ENCODE data around the gene PHF19. TPM values are rescaled to one million over a fixed set of nuclear protein-coding genes. Genes with fewer than 3 reads are reported as not detected.

The PHF19 gene
- total and polyA plus RNA-seq, 4 donors = 13.6 to 42.6 (median 31.6) TPM

GRCh38 chr9:120874226-120875194 lies 2.5 kb downstream of the PHF19 start:
- Histone ChIP-seq H3K27ac (ENCODE audit: low read depth, low read length) (no peak overlapping the region), H3K9me3 (ENCODE audit: control insufficient read depth, insufficient read depth, low read length) (no peaks in the 10 kb centered on the region), H3K4me3 (ENCODE audit: low read depth, low read length) (no peak overlapping the region), H3K27me3 (ENCODE audit: control insufficient read depth, insufficient read depth, low read length) (no peaks in the 10 kb centered on the region), H3K4me1 (ENCODE audit: control insufficient read depth, insufficient read depth, low read length) (peaks cover 30% of the 10 kb centered on the region), H3K36me3 (ENCODE audit: control insufficient read depth, insufficient read depth, low read length) (peaks cover 32% of the 10 kb centered on the region)
- 86% methylated on average over 7 of the region's 10 CpGs for WGBS (ENCODE audit: insufficient coverage)
- DNase-seq (ENCODE audit: low read depth in 4 of 6, low spot score in 6 of 6) = no peak

- DNase-seq (ENCODE audit: low read depth in 4 of 6, low spot score in 6 of 6) = no peak
- Histone ChIP-seq H3K9me3 (ENCODE audit: control insufficient read depth, insufficient read depth, low read length) (no peaks in the 10 kb centered on the region), H3K4me1 (ENCODE audit: control insufficient read depth, insufficient read depth, low read length) (peaks cover 36% of the 10 kb centered on the region), H3K27ac (ENCODE audit: low read depth, low read length) (no peak overlapping the region), H3K4me3 (ENCODE audit: low read depth, low read length) (no peak overlapping the region), H3K27me3 (ENCODE audit: control insufficient read depth, insufficient read depth, low read length) (no peaks in the 10 kb centered on the region), H3K36me3 (ENCODE audit: control insufficient read depth, insufficient read depth, low read length) (peaks cover 36% of the 10 kb centered on the region)
- 81% methylated on average over 3 of the region's 4 CpGs for WGBS (ENCODE audit: insufficient coverage)
Measured at GRCh38 chr9:120873512-120873911, 3.5 kb downstream of the PHF19 start.

DNA sequence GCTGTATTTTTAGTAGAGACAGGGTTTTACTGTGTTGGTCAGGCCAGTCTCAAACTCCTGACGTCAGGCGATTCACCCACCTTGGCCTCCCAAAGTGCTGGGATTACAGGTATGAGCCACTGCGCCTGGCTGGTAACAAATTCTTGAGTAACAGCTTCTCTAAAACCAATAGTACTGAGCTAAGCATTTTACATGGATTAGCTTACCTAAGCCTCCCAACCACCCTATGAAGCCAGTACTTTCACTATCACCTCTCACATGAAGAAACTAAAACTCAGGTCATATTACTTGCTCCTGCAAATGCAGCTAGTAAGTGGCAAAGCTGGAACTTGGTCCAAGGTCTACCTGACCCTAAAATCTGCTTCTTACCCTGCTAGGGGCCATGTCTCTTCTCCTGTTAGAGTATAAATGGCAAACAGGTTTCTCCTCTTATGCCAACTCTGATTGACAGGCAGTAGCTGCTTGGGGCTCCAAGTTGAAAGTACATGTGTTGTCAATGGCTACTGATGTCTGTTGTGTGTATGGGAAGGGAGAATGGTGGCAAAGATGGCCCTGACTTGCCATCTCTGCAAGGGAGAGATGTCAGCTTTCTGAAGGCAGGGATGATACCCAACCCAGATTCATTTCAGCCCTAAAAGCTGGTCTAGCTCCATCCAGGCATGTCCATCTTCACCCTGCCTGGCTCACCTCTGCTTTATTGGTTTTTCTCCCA lies 4.0 kb downstream of the PHF19 start:
- Histone ChIP-seq H3K27ac (ENCODE audit: low read depth, low read length) (no peak overlapping the region), H3K27me3 (ENCODE audit: control insufficient read depth, insufficient read depth, low read length) (no peaks in the 10 kb centered on the region), H3K4me3 (ENCODE audit: low read depth, low read length) (no peak overlapping the region), H3K4me1 (ENCODE audit: control insufficient read depth, insufficient read depth, low read length) (peaks cover 36% of the 10 kb centered on the region), H3K9me3 (ENCODE audit: control insufficient read depth, insufficient read depth, low read length) (no peaks in the 10 kb centered on the region), H3K36me3 (ENCODE audit: control insufficient read depth, insufficient read depth, low read length) (peaks cover 36% of the 10 kb centered on the region)
- WGBS (ENCODE audit: insufficient coverage) = 100% methylated on average over 3 of the region's 3 CpGs
- DNase-seq (ENCODE audit: low read depth in 4 of 6, low spot score in 6 of 6) = no peak

GRCh38 chr9:120870206-120870605 lies 6.8 kb downstream of the PHF19 start:
- peaks cover 49% of the 10 kb centered on the region for H3K36me3 ChIP-seq (ENCODE audit: control insufficient read depth, insufficient read depth, low read length)
- WGBS (ENCODE audit: insufficient coverage) = 86% methylated on average over 7 of the region's 9 CpGs

GRCh38 chr9:120869726-120870125 lies 7.3 kb downstream of the PHF19 start:
- no peaks in the 10 kb centered on the region for H3K9me3 ChIP-seq (ENCODE audit: control insufficient read depth, insufficient read depth, low read length)
- no peaks in the 10 kb centered on the region for H3K27me3 ChIP-seq (ENCODE audit: control insufficient read depth, insufficient read depth, low read length)
- H3K36me3 ChIP-seq (ENCODE audit: control insufficient read depth, insufficient read depth, low read length) = peaks cover 49% of the 10 kb centered on the region
- H3K27ac ChIP-seq (ENCODE audit: low read depth, low read length) = peak overlapping the region; percentile 10
- peak overlapping the region; percentile 63 for H3K4me3 ChIP-seq (ENCODE audit: low read depth, low read length)
- WGBS (ENCODE audit: insufficient coverage) = 86% methylated on average over 10 of the region's 10 CpGs
- H3K4me1 ChIP-seq (ENCODE audit: control insufficient read depth, insufficient read depth, low read length) = peaks cover 22% of the 10 kb centered on the region
- DNase-seq (ENCODE audit: low read depth in 4 of 6, low spot score in 6 of 6) = peak in 1 of 6 donors; percentile 35

More at GRCh38 chr9:120870206-120870605, 6.8 kb downstream of the PHF19 start:
- no peak for DNase-seq (ENCODE audit: low read depth in 4 of 6, low spot score in 6 of 6)
- Histone ChIP-seq H3K9me3 (ENCODE audit: control insufficient read depth, insufficient read depth, low read length) (no peaks in the 10 kb centered on the region), H3K4me1 (ENCODE audit: control insufficient read depth, insufficient read depth, low read length) (peaks cover 22% of the 10 kb centered on the region), H3K4me3 (ENCODE audit: low read depth, low read length) (no peak overlapping the region), H3K27me3 (ENCODE audit: control insufficient read depth, insufficient read depth, low read length) (no peaks in the 10 kb centered on the region), H3K27ac (ENCODE audit: low read depth, low read length) (peak overlapping the region; percentile 10)

GRCh38 chr9:120869360-120869687 lies 7.7 kb downstream of the PHF19 start:
- Histone ChIP-seq H3K36me3 (ENCODE audit: control insufficient read depth, insufficient read depth, low read length) (peaks cover 48% of the 10 kb centered on the region), H3K4me1 (ENCODE audit: control insufficient read depth, insufficient read depth, low read length) (peaks cover 22% of the 10 kb centered on the region), H3K9me3 (ENCODE audit: control insufficient read depth, insufficient read depth, low read length) (no peaks in the 10 kb centered on the region), H3K27ac (ENCODE audit: low read depth, low read length) (peak overlapping the region; percentile 88), H3K27me3 (ENCODE audit: control insufficient read depth, insufficient read depth, low read length) (no peaks in the 10 kb centered on the region), H3K4me3 (ENCODE audit: low read depth, low read length) (peak overlapping the region; percentile 63)
- DNase-seq (ENCODE audit: low read depth in 4 of 6, low spot score in 6 of 6) = no peak
- WGBS (ENCODE audit: insufficient coverage) = 2% methylated on average over 5 of the region's 10 CpGs

DNA sequence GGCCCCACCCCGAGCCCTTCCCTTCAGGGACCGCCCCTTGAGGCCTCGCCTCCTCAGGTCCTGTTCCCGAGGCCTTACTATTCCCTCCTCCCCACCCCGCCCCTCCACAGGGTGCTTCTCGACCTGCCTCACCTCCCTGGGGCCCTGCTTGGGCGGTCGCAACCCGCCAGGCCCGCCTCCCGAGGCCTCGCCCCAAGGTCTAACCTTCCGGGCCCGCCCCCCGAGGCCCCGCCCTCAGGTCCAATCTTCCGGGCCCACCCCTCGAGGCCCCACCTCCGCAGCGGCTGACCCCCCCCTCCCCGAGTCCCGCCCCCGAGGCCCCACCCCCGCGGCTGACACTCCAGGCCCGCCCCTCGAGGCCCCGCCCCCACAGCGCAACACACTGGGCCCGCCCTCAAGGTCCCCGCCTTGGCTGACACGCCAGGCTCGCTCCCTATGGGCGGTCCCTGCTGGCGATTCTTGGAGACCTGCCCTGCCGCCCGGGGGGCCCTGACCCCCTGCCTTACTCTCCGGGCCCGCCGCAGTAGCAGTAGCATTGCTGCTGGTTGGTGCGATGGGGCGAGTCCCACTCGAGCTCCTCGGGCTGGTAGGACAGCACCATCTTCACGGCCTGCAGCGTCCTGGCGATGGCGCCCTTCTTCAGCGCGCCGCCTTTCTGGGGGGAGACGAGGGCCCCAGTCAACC lies 8.2 kb downstream of the PHF19 start:
- peak overlapping the region; percentile 63 for H3K4me3 ChIP-seq (ENCODE audit: low read depth, low read length)
- WGBS (ENCODE audit: insufficient coverage) = 7% methylated on average over 35 of the region's 52 CpGs
- peaks cover 22% of the 10 kb centered on the region for H3K4me1 ChIP-seq (ENCODE audit: control insufficient read depth, insufficient read depth, low read length)
- no peaks in the 10 kb centered on the region for H3K9me3 ChIP-seq (ENCODE audit: control insufficient read depth, insufficient read depth, low read length)
- DNase-seq (ENCODE audit: low read depth in 4 of 6, low spot score in 6 of 6) = peak in 5 of 6 donors; percentile 65 to 96 (median 79)
- peak overlapping the region; percentile 88 for H3K27ac ChIP-seq (ENCODE audit: low read depth, low read length)
- peaks cover 46% of the 10 kb centered on the region for H3K36me3 ChIP-seq (ENCODE audit: control insufficient read depth, insufficient read depth, low read length)
- no peaks in the 10 kb centered on the region for H3K27me3 ChIP-seq (ENCODE audit: control insufficient read depth, insufficient read depth, low read length)

DNA sequence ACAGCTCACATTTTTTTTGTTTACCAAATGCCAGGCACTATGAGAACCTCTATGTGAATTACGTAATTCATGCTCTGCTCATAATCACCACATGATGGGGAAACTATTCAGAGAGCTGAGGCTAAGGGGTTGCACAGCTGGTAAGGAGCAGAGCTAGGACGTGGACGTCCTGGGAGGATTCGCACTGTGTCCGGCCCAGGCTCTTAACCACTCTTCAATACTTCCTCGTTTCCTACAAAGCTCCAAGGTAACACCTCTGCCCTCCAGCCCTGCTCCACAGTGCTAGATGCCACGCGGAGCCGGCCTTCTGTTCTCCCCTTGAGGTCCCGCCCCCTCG lies 8.7 kb downstream of the PHF19 start:
- no peaks in the 10 kb centered on the region for H3K9me3 ChIP-seq (ENCODE audit: control insufficient read depth, insufficient read depth, low read length)
- DNase-seq (ENCODE audit: low read depth in 4 of 6, low spot score in 6 of 6) = no peak
- peaks cover 22% of the 10 kb centered on the region for H3K4me1 ChIP-seq (ENCODE audit: control insufficient read depth, insufficient read depth, low read length)
- H3K27me3 ChIP-seq (ENCODE audit: control insufficient read depth, insufficient read depth, low read length) = no peaks in the 10 kb centered on the region
- 32% methylated on average over 10 of the region's 11 CpGs for WGBS (ENCODE audit: insufficient coverage)
- peak overlapping the region; percentile 63 for H3K4me3 ChIP-seq (ENCODE audit: low read depth, low read length)
- H3K27ac ChIP-seq (ENCODE audit: low read depth, low read length) = peak overlapping the region; percentile 60
- H3K36me3 ChIP-seq (ENCODE audit: control insufficient read depth, insufficient read depth, low read length) = peaks cover 46% of the 10 kb centered on the region

- Histone ChIP-seq H3K27ac (ENCODE audit: low read depth, low read length) (no peak overlapping the region), H3K27me3 (ENCODE audit: control insufficient read depth, insufficient read depth, low read length) (no peaks in the 10 kb centered on the region), H3K4me3 (ENCODE audit: low read depth, low read length) (peak overlapping the region; percentile 63), H3K4me1 (ENCODE audit: control insufficient read depth, insufficient read depth, low read length) (peaks cover 22% of the 10 kb centered on the region), H3K9me3 (ENCODE audit: control insufficient read depth, insufficient read depth, low read length) (no peaks in the 10 kb centered on the region), H3K36me3 (ENCODE audit: control insufficient read depth, insufficient read depth, low read length) (peaks cover 47% of the 10 kb centered on the region)
- no peak for DNase-seq (ENCODE audit: low read depth in 4 of 6, low spot score in 6 of 6)
- 82% methylated on average over 14 of the region's 15 CpGs for WGBS (ENCODE audit: insufficient coverage)
Measured at GRCh38 chr9:120867676-120868338, 9.2 kb downstream of the PHF19 start.

Measured in spinal cord (tissue), 10 donors.